Upper lobe of right lung (tissue), 1 donor: Measurements from ENCODE around the gene VPS41. TPM values are rescaled to one million over a fixed set of nuclear protein-coding genes. Genes with fewer than 3 reads are reported as not detected.
A peak's percentile ranks its signal among the peaks of the same experiment; 100 is the strongest.

Experiments used
- ATAC-seq: fragments of 200-7000 bp; cut with Tn5 transposase; one replicate; pipeline ENCODE4 v1.9.1; 2020; ENCODE audit warnings: mild to moderate bottlenecking, moderate library complexity
- DNase-seq: peaks from one replicate; pipeline ENCODE4 v3.0.0-alpha.2; 2020
- H3K27ac ChIP-seq: fragments of 200-600 bp; one replicate; pipeline ENCODE4 v1.8.0; 2022
- H3K27me3 ChIP-seq: fragments of 200-600 bp; one replicate; pipeline ENCODE4 v1.8.0; 2022; ENCODE audit warnings: mild to moderate bottlenecking
- H3K36me3 ChIP-seq: fragments of 200-600 bp; one replicate; pipeline ENCODE4 v1.8.0; 2022
- H3K4me1 ChIP-seq: fragments of 200-600 bp; one replicate; pipeline ENCODE4 v1.8.0; 2022
- H3K4me3 ChIP-seq: fragments of 200-600 bp; one replicate; pipeline ENCODE4 v1.8.0; 2022; ENCODE audit warnings: mild to moderate bottlenecking
- H3K9me3 ChIP-seq: fragments of 200-600 bp; one replicate; pipeline ENCODE4 v1.8.0; 2022
- CTCF ChIP-seq: fragments of 200-600 bp; IDR thresholded peaks from one replicate; pipeline ENCODE4 v1.8.0; 2022; ENCODE audit warnings: antibody characterized with exemption
- intact Hi-C: fragments of 100-400 bp; cut with DNase I; formaldehyde crosslinking; loops from one replicate; pipeline ENCODE4 v1.11.0; 2022
- total RNA-seq: library from RNA; stranded (reverse); fragmentation: NEBNext Ultra II Directional; extraction: Animal tissue kit (Norgen Biotek cat#: 25700); gene quantifications from one replicate; pipeline ENCODE4 v1.2.1, GENCODE V29; 2021
- donor health status: DM: no; HTN: yes; CAD: no; lungs with severe emphysema.

Gene VPS41
- total RNA-seq, 1 donor from 2014 or later = 95.8 TPM

- H3K36me3 ChIP-seq = peaks cover 63% of the 10 kb centered on the region
- DNase-seq = no peak
These were observed 157.6 kb downstream of the VPS41 start for GRCh38 chr7:38751416-38751815.

GRCh38 chr7:38748056-38748610, 160.9 kb downstream of the VPS41 start:
- no peaks in the 10 kb centered on the region for H3K27me3 ChIP-seq
- no peak overlapping the region for H3K27ac ChIP-seq
- peak; percentile 28 for TF ChIP-seq CTCF
- intact Hi-C loops = no loop called here
- ATAC-seq = no peak
- H3K4me3 ChIP-seq = no peak overlapping the region
- no peak for DNase-seq
- no peaks in the 10 kb centered on the region for H3K9me3 ChIP-seq
- H3K4me1 ChIP-seq = no peaks in the 10 kb centered on the region
- peaks cover 47% of the 10 kb centered on the region for H3K36me3 ChIP-seq

More at GRCh38 chr7:38751416-38751815, 157.6 kb downstream of the VPS41 start:
- intact Hi-C loops = no loop called here
- H3K9me3 ChIP-seq = no peaks in the 10 kb centered on the region
- H3K4me1 ChIP-seq = no peaks in the 10 kb centered on the region
- no peak overlapping the region for H3K4me3 ChIP-seq
- no peak overlapping the region for H3K27ac ChIP-seq
- no peak for TF ChIP-seq CTCF
- no peak for ATAC-seq
- H3K27me3 ChIP-seq = no peaks in the 10 kb centered on the region

- Histone ChIP-seq H3K36me3 (peaks cover 46% of the 10 kb centered on the region), H3K4me3 (no peak overlapping the region), H3K27me3 (no peaks in the 10 kb centered on the region), H3K9me3 (no peaks in the 10 kb centered on the region), H3K4me1 (no peaks in the 10 kb centered on the region), H3K27ac (no peak overlapping the region)
- intact Hi-C loops = no loop called here
- ATAC-seq (no peak), DNase-seq (no peak)
- TF ChIP-seq CTCF = no peak
These were observed 162.6 kb downstream of the VPS41 start for GRCh38 chr7:38746438-38746837.

GRCh38 chr7:38744746-38745145, 164.2 kb downstream of the VPS41 start:
- Histone ChIP-seq H3K27me3 (no peaks in the 10 kb centered on the region), H3K9me3 (no peaks in the 10 kb centered on the region), H3K4me3 (no peak overlapping the region), H3K36me3 (peaks cover 60% of the 10 kb centered on the region), H3K4me1 (no peaks in the 10 kb centered on the region), H3K27ac (no peak overlapping the region)
- TF ChIP-seq CTCF = no peak
- DNase-seq = no peak
- ATAC-seq = peak; percentile 47
- intact Hi-C loops = no loop called here

GRCh38 chr7:38743899-38744298, 165.1 kb downstream of the VPS41 start:
- Histone ChIP-seq H3K27me3 (no peaks in the 10 kb centered on the region), H3K36me3 (peaks cover 61% of the 10 kb centered on the region), H3K4me1 (no peaks in the 10 kb centered on the region), H3K9me3 (no peaks in the 10 kb centered on the region), H3K4me3 (no peak overlapping the region), H3K27ac (no peak overlapping the region)
- no peak for DNase-seq
- ATAC-seq = no peak
- TF ChIP-seq CTCF = no peak
- intact Hi-C loops = no loop called here

GRCh38 chr7:38740041-38740440, 168.9 kb downstream of the VPS41 start:
- intact Hi-C loops = no loop called here
- Histone ChIP-seq H3K4me3 (no peak overlapping the region), H3K36me3 (peaks cover 50% of the 10 kb centered on the region)

More at GRCh38 chr7:38740041-38740440, 168.9 kb downstream of the VPS41 start:
- no peaks in the 10 kb centered on the region for H3K9me3 ChIP-seq
- no peaks in the 10 kb centered on the region for H3K27me3 ChIP-seq
- ATAC-seq = no peak
- H3K4me1 ChIP-seq = no peaks in the 10 kb centered on the region
- DNase-seq = no peak
- no peak overlapping the region for H3K27ac ChIP-seq
- TF ChIP-seq CTCF = no peak
